Stimulated activated memory B cell treated with anti-CD40 and anti-IgM and Interleukin-4, amounts not matched to agents 10 μg/mL and 1 μg/mL and 100 μg/mL, for 72 hours (primary cell): Measurements from ENCODE around the gene SYT2.

Experiments used
- ATAC-seq: fragments of 150-1000 bp; cut with Tn5 transposase; 2 replicates; pipeline ENCODE4 v1.10.0; 2021
- H3K27ac Mint-ChIP-seq: one replicate; pipeline ENCODE4 v1.8.0; 2022; ENCODE audit warnings: mild to moderate bottlenecking, mixed read lengths
- H3K27me3 Mint-ChIP-seq: one replicate; pipeline ENCODE4 v1.8.0; 2022; ENCODE audit warnings: mixed read lengths
- H3K36me3 Mint-ChIP-seq: one replicate; pipeline ENCODE4 v1.8.0; 2022; ENCODE audit warnings: mixed read lengths
- H3K4me1 Mint-ChIP-seq: one replicate; pipeline ENCODE4 v1.8.0; 2022; ENCODE audit warnings: mixed read lengths
- H3K4me3 Mint-ChIP-seq: one replicate; pipeline ENCODE4 v1.8.0; 2022; ENCODE audit warnings: mild to moderate bottlenecking, moderate library complexity, mixed read lengths
- H3K9me3 Mint-ChIP-seq: one replicate; pipeline ENCODE4 v1.8.0; 2022; ENCODE audit warnings: mixed read lengths

SYT2 gene

GRCh38 chr1:202578001-202578504, 132.2 kb downstream of the SYT2 start:
- ATAC-seq: no peak
- Mint-ChIP-seq H3K9me3 (no peaks in the 10 kb centered on the region), H3K4me3 (no peak overlapping the region), H3K27me3 (no peaks in the 10 kb centered on the region), H3K27ac (no peak overlapping the region), H3K36me3 (peaks cover 36% of the 10 kb centered on the region), H3K4me1 (no peaks in the 10 kb centered on the region)

GRCh38 chr1:202577381-202577780, 132.9 kb downstream of the SYT2 start:
- H3K9me3 Mint-ChIP-seq: no peaks in the 10 kb centered on the region
- peaks cover 42% of the 10 kb centered on the region for H3K36me3 Mint-ChIP-seq
- H3K4me1 Mint-ChIP-seq: no peaks in the 10 kb centered on the region
- no peak for ATAC-seq
- H3K27ac Mint-ChIP-seq: no peak overlapping the region
- H3K4me3 Mint-ChIP-seq: no peak overlapping the region
- H3K27me3 Mint-ChIP-seq: no peaks in the 10 kb centered on the region

- H3K4me3 Mint-ChIP-seq: no peak overlapping the region
- H3K27me3 Mint-ChIP-seq: no peaks in the 10 kb centered on the region
- no peak for ATAC-seq
- H3K27ac Mint-ChIP-seq: no peak overlapping the region
- peaks cover 42% of the 10 kb centered on the region for H3K36me3 Mint-ChIP-seq
- no peaks in the 10 kb centered on the region for H3K9me3 Mint-ChIP-seq
- H3K4me1 Mint-ChIP-seq: no peaks in the 10 kb centered on the region
These were observed 133.4 kb downstream of the SYT2 start for GRCh38 chr1:202576816-202577215.

GRCh38 chr1:202575918-202576653, 134.2 kb downstream of the SYT2 start:
- Mint-ChIP-seq H3K36me3 (peaks cover 35% of the 10 kb centered on the region), H3K9me3 (no peaks in the 10 kb centered on the region), H3K4me3 (no peak overlapping the region), H3K4me1 (no peaks in the 10 kb centered on the region), H3K27ac (no peak overlapping the region), H3K27me3 (no peaks in the 10 kb centered on the region)
- ATAC-seq: no peak

- H3K36me3 Mint-ChIP-seq: peaks cover 31% of the 10 kb centered on the region
- no peaks in the 10 kb centered on the region for H3K9me3 Mint-ChIP-seq
- H3K4me3 Mint-ChIP-seq: no peak overlapping the region
- no peaks in the 10 kb centered on the region for H3K27me3 Mint-ChIP-seq
- no peak overlapping the region for H3K27ac Mint-ChIP-seq
- H3K4me1 Mint-ChIP-seq: peaks cover 3% of the 10 kb centered on the region
- no peak for ATAC-seq
These were observed 137.4 kb downstream of the SYT2 start for GRCh38 chr1:202572867-202573266.

GRCh38 chr1:202571719-202572339, 138.4 kb downstream of the SYT2 start:
- Mint-ChIP-seq H3K9me3 (no peaks in the 10 kb centered on the region), H3K36me3 (peaks cover 36% of the 10 kb centered on the region), H3K27me3 (no peaks in the 10 kb centered on the region), H3K27ac (no peak overlapping the region), H3K4me3 (no peak overlapping the region), H3K4me1 (peaks cover 13% of the 10 kb centered on the region)
- ATAC-seq: no peak

- ATAC-seq: no peak
- Mint-ChIP-seq H3K4me3 (no peak overlapping the region), H3K4me1 (peaks cover 32% of the 10 kb centered on the region), H3K36me3 (peaks cover 28% of the 10 kb centered on the region), H3K27me3 (no peaks in the 10 kb centered on the region), H3K9me3 (no peaks in the 10 kb centered on the region), H3K27ac (no peak overlapping the region)
These were observed 140.6 kb downstream of the SYT2 start for GRCh38 chr1:202569393-202570322.

- no peak overlapping the region for H3K27ac Mint-ChIP-seq
- no peaks in the 10 kb centered on the region for H3K9me3 Mint-ChIP-seq
- ATAC-seq: no peak
- H3K4me3 Mint-ChIP-seq: no peak overlapping the region
- peaks cover 24% of the 10 kb centered on the region for H3K36me3 Mint-ChIP-seq
- H3K27me3 Mint-ChIP-seq: no peaks in the 10 kb centered on the region
- H3K4me1 Mint-ChIP-seq: peaks cover 38% of the 10 kb centered on the region
These were observed 141.4 kb downstream of the SYT2 start for GRCh38 chr1:202568826-202569225.

GRCh38 chr1:202568410-202568809, 141.8 kb downstream of the SYT2 start:
- no peak overlapping the region for H3K27ac Mint-ChIP-seq
- H3K4me3 Mint-ChIP-seq: no peak overlapping the region
- no peaks in the 10 kb centered on the region for H3K27me3 Mint-ChIP-seq
- no peaks in the 10 kb centered on the region for H3K9me3 Mint-ChIP-seq
- H3K36me3 Mint-ChIP-seq: peaks cover 22% of the 10 kb centered on the region
- no peak for ATAC-seq
- H3K4me1 Mint-ChIP-seq: peaks cover 38% of the 10 kb centered on the region

- Mint-ChIP-seq H3K9me3 (no peaks in the 10 kb centered on the region), H3K4me3 (no peak overlapping the region), H3K27me3 (no peaks in the 10 kb centered on the region), H3K4me1 (peaks cover 38% of the 10 kb centered on the region), H3K36me3 (peaks cover 21% of the 10 kb centered on the region), H3K27ac (peak overlapping the region; percentile 71)
- no peak for ATAC-seq
These were observed 142.5 kb downstream of the SYT2 start for GRCh38 chr1:202567738-202568137.

- Mint-ChIP-seq H3K9me3 (no peaks in the 10 kb centered on the region), H3K36me3 (peaks cover 18% of the 10 kb centered on the region), H3K4me3 (no peak overlapping the region), H3K27me3 (no peaks in the 10 kb centered on the region), H3K4me1 (peaks cover 38% of the 10 kb centered on the region), H3K27ac (peak overlapping the region; percentile 64)
- peak; percentile 99 for ATAC-seq
These were observed 144.2 kb downstream of the SYT2 start for GRCh38 chr1:202565890-202566602.

- H3K4me1 Mint-ChIP-seq: peaks cover 38% of the 10 kb centered on the region
- ATAC-seq: no peak
- no peaks in the 10 kb centered on the region for H3K9me3 Mint-ChIP-seq
- peak overlapping the region; percentile 64 for H3K27ac Mint-ChIP-seq
- H3K4me3 Mint-ChIP-seq: peak overlapping the region; percentile 9
- no peaks in the 10 kb centered on the region for H3K27me3 Mint-ChIP-seq
- peaks cover 18% of the 10 kb centered on the region for H3K36me3 Mint-ChIP-seq
These were observed 145.2 kb downstream of the SYT2 start for GRCh38 chr1:202564958-202565495.

GRCh38 chr1:202563818-202564217, 146.4 kb downstream of the SYT2 start:
- no peaks in the 10 kb centered on the region for H3K27me3 Mint-ChIP-seq

GRCh38 chr1:202562444-202563060, 147.7 kb downstream of the SYT2 start:
- Mint-ChIP-seq H3K4me3 (no peak overlapping the region), H3K9me3 (no peaks in the 10 kb centered on the region), H3K36me3 (peaks cover 7% of the 10 kb centered on the region), H3K27ac (no peak overlapping the region), H3K27me3 (no peaks in the 10 kb centered on the region), H3K4me1 (peaks cover 32% of the 10 kb centered on the region)
- ATAC-seq: no peak

More at GRCh38 chr1:202563818-202564217, 146.4 kb downstream of the SYT2 start:
- no peak overlapping the region for H3K4me3 Mint-ChIP-seq
- no peak for ATAC-seq
- peak overlapping the region; percentile 20 for H3K27ac Mint-ChIP-seq
- no peaks in the 10 kb centered on the region for H3K9me3 Mint-ChIP-seq
- H3K36me3 Mint-ChIP-seq: peaks cover 18% of the 10 kb centered on the region
- H3K4me1 Mint-ChIP-seq: peaks cover 38% of the 10 kb centered on the region
